HCT116 (cell line): ENCODE results near the gene AGAP1. TPM values are rescaled to one million over a fixed set of nuclear protein-coding genes. Genes with fewer than 3 reads are reported as not detected.

ENCODE experiments used
- ATAC-seq: fragments of 200-7000 bp; cut with Tn5 transposase; 2 replicates; pipeline ENCODE4 v1.9.1; 2020; ENCODE audit warnings: mild to moderate bottlenecking, moderate library complexity
- BruUV-seq: library from RNA; stranded (reverse); fragments of 400-500 nt; replicated peaks from 2 replicates; lab custom pipeline; 2021; lab: Mats Ljungman, UMichigan
- CTCF ChIA-PET: fragments of 300-600 bp; sonication (Branson Sonifier 250); formaldehyde crosslinking; loops from one replicate; lab custom pipeline; 2021; ENCODE audit warnings: antibody characterized with exemption; lab: Charles Lee
- POLR2A ChIA-PET: fragments of 300-600, 350-600 bp; sonication (Branson Sonifier 250); formaldehyde crosslinking; loops from one replicate; lab custom pipeline; 2021; ENCODE audit warnings: antibody characterized with exemption; lab: Charles Lee
- RAD21 ChIA-PET, 2 experiments: fragments of 300-600 bp; sonication (Branson Sonifier 250); formaldehyde crosslinking; loops; one replicate each; lab custom pipeline; 2023; ENCODE audit warnings: low total read pairs in 2 of 2; ENCODE audit not compliant: uncharacterized antibody in 2 of 2, unreplicated experiment in 2 of 2, low non-redundant PET in 1 of 2; lab: Charles Lee
- DNase-seq: peaks from one replicate; pipeline ENCODE4 v3.0.0-alpha.2; 2010; ENCODE audit warnings: low read depth, low spot score
- H2AFZ ChIP-seq: fragments of 200-600 bp; shearing (Covaris generic), sonication (generic); 2 replicates; pipeline ENCODE4 v1.6.1; 2017; ENCODE audit warnings: low read depth, mixed run types, mixed read lengths, antibody characterized with exemption, low read length; ENCODE audit not compliant: poor library complexity, severe bottlenecking
- H3K27ac ChIP-seq: 2 replicates; pipeline ENCODE4 v1.5.1; 2012; ENCODE audit warnings: low read depth, low read length
- H3K27me3 ChIP-seq: fragments of 200-600 bp; sonication (generic); 2 replicates; pipeline ENCODE4 v1.6.1; 2016; ENCODE audit warnings: mixed run types, low read length, mixed read lengths; ENCODE audit not compliant: insufficient read depth
- H3K36me3 ChIP-seq, 2 experiments: fragments of 200-500 bp in 1 of 2; fragments of 200-600 bp in 1 of 2; sonication (Bioruptor generic) in 1 of 2; sonication (generic) in 1 of 2; 2 replicates each; pipeline versions ENCODE4 v1.5.1 to v1.6.1; 2014 to 2016; ENCODE audit warnings: low read length in 2 of 2, inconsistent platforms in 1 of 2, mixed read lengths in 1 of 2, mixed run types in 1 of 2; ENCODE audit not compliant: insufficient read depth in 2 of 2, control insufficient read depth in 1 of 2
- H3K4me1 ChIP-seq, 2 experiments: fragments of 200-600 bp in 1 of 2; sonication (generic) in 1 of 2; 2 replicates each; pipeline versions ENCODE4 v1.5.1 to v1.6.1; 2012 to 2017; ENCODE audit warnings: low read length in 2 of 2, inconsistent platforms in 1 of 2, mild to moderate bottlenecking in 1 of 2, mixed read lengths in 1 of 2, mixed run types in 1 of 2, moderate library complexity in 1 of 2; ENCODE audit not compliant: insufficient read depth in 2 of 2, control insufficient read depth in 1 of 2
- H3K4me2 ChIP-seq: fragments of 200-600 bp; sonication (generic); 2 replicates; pipeline ENCODE4 v1.6.1; 2017; ENCODE audit warnings: mixed run types, low read length, mixed read lengths
- H3K4me3 ChIP-seq, 2 experiments: fragments of 200-600 bp in 1 of 2; sonication (generic) in 1 of 2; replicated peaks in 1 of 2; 2 replicates each; pipeline ENCODE4 v1.5.1; 2011 to 2016; ENCODE audit warnings: low read length in 2 of 2, control low read depth in 1 of 2, low read depth in 1 of 2, mild to moderate bottlenecking in 1 of 2, mixed read lengths in 1 of 2, mixed run types in 1 of 2
- H3K79me2 ChIP-seq: fragments of 200-600 bp; sonication (generic); 2 replicates; pipeline ENCODE4 v1.6.1; 2017; ENCODE audit warnings: mild to moderate bottlenecking, mixed run types, low read length, moderate library complexity, mixed read lengths; ENCODE audit not compliant: insufficient read depth
- H3K9ac ChIP-seq: fragments of 200-600 bp; sonication (generic); 2 replicates; pipeline ENCODE4 v1.6.1; 2016; ENCODE audit warnings: low read length, mixed read lengths
- H3K9me2 ChIP-seq: fragments of 200-600 bp; sonication (generic), shearing (Covaris generic); 2 replicates; pipeline ENCODE4 v1.6.1; 2017; ENCODE audit warnings: mixed run types, mild to moderate bottlenecking, moderate library complexity; ENCODE audit not compliant: insufficient read depth
- H3K9me3 ChIP-seq, 2 experiments: fragments of 200-500 bp in 1 of 2; fragments of 200-600 bp in 1 of 2; sonication (Bioruptor generic) in 1 of 2; sonication (generic) in 1 of 2; 2 replicates each; pipeline ENCODE4 v1.6.1; 2014 to 2017; ENCODE audit warnings: low read length in 2 of 2, mixed read lengths in 2 of 2, inconsistent platforms in 1 of 2, low read depth in 1 of 2, mild to moderate bottlenecking in 1 of 2, mixed run types in 1 of 2, moderate library complexity in 1 of 2; ENCODE audit not compliant: control insufficient read depth in 1 of 2, insufficient read depth in 1 of 2
- H4K20me1 ChIP-seq: fragments of 200-600 bp; sonication (generic), shearing (Covaris generic); 2 replicates; pipeline ENCODE4 v1.6.1; 2017; ENCODE audit warnings: mixed run types, mild to moderate bottlenecking, moderate library complexity; ENCODE audit not compliant: insufficient read depth
- ATF3 ChIP-seq: IDR thresholded peaks from 2 replicates; pipeline ENCODE4 v1.6.1; 2012
- EGR1 ChIP-seq: IDR thresholded peaks from 2 replicates; pipeline ENCODE4 v1.6.1; 2012; ENCODE audit warnings: low read depth
- EZH2phosphoT487 ChIP-seq: fragments of 200-600 bp; IDR thresholded peaks from 2 replicates; pipeline ENCODE4 v1.6.1; 2018; ENCODE audit warnings: antibody characterized with exemption, borderline replicate concordance
- POLR2A ChIP-seq: IDR thresholded peaks from 2 replicates; pipeline ENCODE4 v1.7.0; 2011; ENCODE audit warnings: borderline replicate concordance; ENCODE audit not compliant: insufficient read depth, insufficient read length; ENCODE audit errors: extremely low read depth
- POLR2AphosphoS5 ChIP-seq: IDR thresholded peaks from 2 replicates; pipeline ENCODE4 v1.6.1; 2011; ENCODE audit warnings: mild to moderate bottlenecking, low read depth, low read length, moderate library complexity
- RAD21 ChIP-seq: IDR thresholded peaks from 2 replicates; pipeline ENCODE4 v1.6.1; 2012; ENCODE audit warnings: low read depth, mild to moderate bottlenecking
- SIN3A ChIP-seq: IDR thresholded peaks from 2 replicates; pipeline ENCODE4 v1.6.1; 2012; ENCODE audit warnings: low read depth
- SP1 ChIP-seq: IDR thresholded peaks from 2 replicates; pipeline ENCODE4 v1.6.1; 2012; ENCODE audit warnings: low read depth
- YY1 ChIP-seq: IDR thresholded peaks from 2 replicates; pipeline ENCODE4 v1.6.1; 2011; ENCODE audit warnings: low read length, low read depth, moderate library complexity, mild to moderate bottlenecking; ENCODE audit not compliant: insufficient replicate concordance; ENCODE audit errors: extremely low read depth
- intact Hi-C: fragments of 100-400 bp; cut with micrococcal nuclease; formaldehyde crosslinking; loops from 2 replicates; pipeline ENCODE4 v1.10.0; 2022
- total RNA-seq: library from RNA; stranded (reverse); gene quantifications from one replicate; pipeline ENCODE4 v1.2.1, GENCODE V29; 2021; ENCODE audit not compliant: unreplicated experiment
- TF ChIP-seq, protein P1 (sequence below), 3 experiments: fragments of 200-600 bp in 1 of 3; sonication (generic) in 1 of 3; IDR thresholded peaks in 2 of 3; conservative IDR thresholded peaks in 1 of 3; 2 replicates each; pipeline ENCODE4 v1.5.1; 2012 to 2017; ENCODE audit warnings: low read depth in 2 of 3, low read length in 2 of 3, antibody characterized with exemption in 1 of 3, borderline replicate concordance in 1 of 3, control low read depth in 1 of 3, mild to moderate bottlenecking in 1 of 3, mixed read lengths in 1 of 3, mixed run types in 1 of 3, moderate library complexity in 1 of 3; ENCODE audit not compliant: insufficient read depth in 1 of 3
- TF ChIP-seq, protein P2 (sequence below): IDR thresholded peaks from 2 replicates; pipeline ENCODE4 v1.6.1; 2012

The AGAP1 gene
- total RNA-seq, 1 experiment from 2014 or later = 43.8 TPM

DNA sequence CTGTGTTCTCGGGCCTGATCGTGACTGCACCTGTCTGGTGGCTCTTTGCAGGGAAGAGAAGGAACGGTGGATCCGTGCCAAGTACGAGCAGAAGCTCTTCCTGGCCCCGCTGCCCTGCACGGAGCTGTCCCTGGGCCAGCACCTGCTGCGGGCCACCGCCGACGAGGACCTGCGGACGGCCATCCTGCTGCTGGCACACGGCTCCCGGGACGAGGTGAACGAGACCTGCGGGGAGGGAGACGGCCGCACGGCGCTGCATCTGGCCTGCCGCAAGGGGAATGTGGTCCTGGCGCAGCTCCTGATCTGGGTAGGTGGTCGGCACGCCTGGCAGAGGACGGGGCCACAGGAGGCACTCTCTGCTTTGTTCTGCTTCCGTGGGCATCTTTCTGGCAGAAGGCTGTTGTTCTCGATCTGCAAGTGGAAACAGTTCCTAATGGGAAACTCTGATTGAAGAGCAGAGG is 626.3 kb downstream of the AGAP1 start:
- Histone ChIP-seq H3K27me3 (no peaks in the 10 kb centered on the region), H4K20me1 (no peaks in the 10 kb centered on the region), H3K4me3 (no peak overlapping the region), H3K79me2 (no peaks in the 10 kb centered on the region), H3K27ac (no peak overlapping the region), H3K9ac (no peak overlapping the region), H2AFZ (no peak overlapping the region), H3K4me1 (no peaks in the 10 kb centered on the region), H3K9me3 (no peaks in the 10 kb centered on the region), H3K4me2 (no peak overlapping the region), H3K9me2 (no peaks in the 10 kb centered on the region), H3K36me3 (0 out of 4 replicates have a peak, but pooled peaks cover 0 to 2% of the 10 kb centered on the region in 2 experiments)
- no TSS peak for BruUV-seq
- CTCF ChIA-PET = no interaction called here
- no peak for DNase-seq
- no peak for ATAC-seq
- RAD21 ChIA-PET = no interaction called here
- no peak for TF ChIP-seq YY1
- TF ChIP-seq SP1 = no peak
- no peak for TF ChIP-seq SIN3A
- no peak for TF ChIP-seq POLR2A
- no peak for TF ChIP-seq POLR2AphosphoS5
- TF ChIP-seq, protein P1, sequence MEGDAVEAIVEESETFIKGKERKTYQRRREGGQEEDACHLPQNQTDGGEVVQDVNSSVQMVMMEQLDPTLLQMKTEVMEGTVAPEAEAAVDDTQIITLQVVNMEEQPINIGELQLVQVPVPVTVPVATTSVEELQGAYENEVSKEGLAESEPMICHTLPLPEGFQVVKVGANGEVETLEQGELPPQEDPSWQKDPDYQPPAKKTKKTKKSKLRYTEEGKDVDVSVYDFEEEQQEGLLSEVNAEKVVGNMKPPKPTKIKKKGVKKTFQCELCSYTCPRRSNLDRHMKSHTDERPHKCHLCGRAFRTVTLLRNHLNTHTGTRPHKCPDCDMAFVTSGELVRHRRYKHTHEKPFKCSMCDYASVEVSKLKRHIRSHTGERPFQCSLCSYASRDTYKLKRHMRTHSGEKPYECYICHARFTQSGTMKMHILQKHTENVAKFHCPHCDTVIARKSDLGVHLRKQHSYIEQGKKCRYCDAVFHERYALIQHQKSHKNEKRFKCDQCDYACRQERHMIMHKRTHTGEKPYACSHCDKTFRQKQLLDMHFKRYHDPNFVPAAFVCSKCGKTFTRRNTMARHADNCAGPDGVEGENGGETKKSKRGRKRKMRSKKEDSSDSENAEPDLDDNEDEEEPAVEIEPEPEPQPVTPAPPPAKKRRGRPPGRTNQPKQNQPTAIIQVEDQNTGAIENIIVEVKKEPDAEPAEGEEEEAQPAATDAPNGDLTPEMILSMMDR (IDR thresholded peaks at IDR 0.05 in 2 of 3, conservative IDR thresholded peaks at IDR 0.05 in 1 of 3; ENCODE audit: borderline replicate concordance in 1 of 3, insufficient read depth in 1 of 3, low read depth in 2 of 3, low read length in 2 of 3) = no peak
- TF ChIP-seq, protein P2, sequence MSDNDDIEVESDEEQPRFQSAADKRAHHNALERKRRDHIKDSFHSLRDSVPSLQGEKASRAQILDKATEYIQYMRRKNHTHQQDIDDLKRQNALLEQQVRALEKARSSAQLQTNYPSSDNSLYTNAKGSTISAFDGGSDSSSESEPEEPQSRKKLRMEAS = no peak
- TF ChIP-seq ATF3 = no peak
- TF ChIP-seq RAD21 = no peak
- no peak for TF ChIP-seq EGR1
- no peak for TF ChIP-seq EZH2phosphoT487
- intact Hi-C loops = no loop called here
- POLR2A ChIA-PET = no interaction called here
